NB4 (cell line): ENCODE results near the gene ITGA4.

ENCODE experiments used
- MAX ChIP-seq: IDR thresholded peaks from 2 replicates; pipeline ENCODE4 v1.6.1; 2011; ENCODE audit warnings: low read depth, low read length
- MYC ChIP-seq: IDR thresholded peaks from 2 replicates; pipeline ENCODE4 v1.6.1; 2011; ENCODE audit warnings: low read depth, low read length
- POLR2A ChIP-seq: IDR thresholded peaks from 2 replicates; pipeline ENCODE4 v1.6.1; 2011; ENCODE audit warnings: mild to moderate bottlenecking; ENCODE audit not compliant: insufficient read length; ENCODE audit errors: extremely low read depth
- TF ChIP-seq, protein P1 (sequence below): IDR thresholded peaks from one replicate; pipeline ENCODE4 v1.5.1; 2012; ENCODE audit warnings: low read depth, low read length

DNA sequence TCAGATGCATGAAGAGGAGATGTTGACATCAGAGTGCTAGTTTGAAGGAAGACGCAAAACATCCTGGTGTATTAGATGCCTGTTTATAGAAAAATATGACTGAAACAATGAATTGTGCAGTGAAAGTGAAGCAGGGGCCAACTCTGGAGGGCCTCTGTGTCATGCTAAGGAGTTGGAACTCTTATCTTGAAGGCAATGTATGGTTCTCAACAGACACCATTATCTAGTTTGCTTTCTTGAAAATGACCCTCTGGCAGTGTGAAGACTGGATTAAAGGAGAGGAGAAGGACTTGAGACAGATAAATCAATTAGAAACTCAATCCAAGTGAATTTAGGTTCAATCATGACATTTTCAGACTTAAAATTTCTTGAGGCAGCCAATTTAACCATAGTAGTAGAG is 63.1 kb downstream of the ITGA4 start:
- TF ChIP-seq POLR2A (no peak), MYC (no peak), MAX (no peak)
- TF ChIP-seq, protein P1, sequence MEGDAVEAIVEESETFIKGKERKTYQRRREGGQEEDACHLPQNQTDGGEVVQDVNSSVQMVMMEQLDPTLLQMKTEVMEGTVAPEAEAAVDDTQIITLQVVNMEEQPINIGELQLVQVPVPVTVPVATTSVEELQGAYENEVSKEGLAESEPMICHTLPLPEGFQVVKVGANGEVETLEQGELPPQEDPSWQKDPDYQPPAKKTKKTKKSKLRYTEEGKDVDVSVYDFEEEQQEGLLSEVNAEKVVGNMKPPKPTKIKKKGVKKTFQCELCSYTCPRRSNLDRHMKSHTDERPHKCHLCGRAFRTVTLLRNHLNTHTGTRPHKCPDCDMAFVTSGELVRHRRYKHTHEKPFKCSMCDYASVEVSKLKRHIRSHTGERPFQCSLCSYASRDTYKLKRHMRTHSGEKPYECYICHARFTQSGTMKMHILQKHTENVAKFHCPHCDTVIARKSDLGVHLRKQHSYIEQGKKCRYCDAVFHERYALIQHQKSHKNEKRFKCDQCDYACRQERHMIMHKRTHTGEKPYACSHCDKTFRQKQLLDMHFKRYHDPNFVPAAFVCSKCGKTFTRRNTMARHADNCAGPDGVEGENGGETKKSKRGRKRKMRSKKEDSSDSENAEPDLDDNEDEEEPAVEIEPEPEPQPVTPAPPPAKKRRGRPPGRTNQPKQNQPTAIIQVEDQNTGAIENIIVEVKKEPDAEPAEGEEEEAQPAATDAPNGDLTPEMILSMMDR: no peak
